ENCODE measurements around the gene LY6G6C.

DNA sequence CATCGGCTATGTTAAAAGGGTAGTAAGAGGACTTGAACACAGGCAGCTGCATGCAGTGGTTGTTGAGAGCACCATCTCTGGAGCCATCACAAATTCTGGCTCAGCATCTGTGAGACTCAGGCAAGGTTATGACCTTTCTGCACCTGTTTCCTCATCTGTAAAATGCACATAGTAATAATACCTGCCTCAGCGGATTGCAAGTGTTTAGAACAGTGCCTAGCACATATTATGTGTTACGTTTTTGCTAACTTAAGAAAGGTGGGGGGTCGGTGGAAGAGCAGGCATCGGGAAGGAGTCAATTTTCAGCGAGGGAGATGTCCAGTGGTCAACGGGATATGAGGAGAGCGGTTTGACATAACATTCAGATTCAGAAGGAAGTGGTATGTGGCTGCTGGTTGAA lies 43.6 kb downstream of the LY6G6C start:
- TF ChIP-seq CTCF (IDR thresholded peaks at IDR 0.05) (no peak), EZH2 (IDR thresholded peaks at IDR 0.05; ENCODE audit: borderline replicate concordance, insufficient read depth, low read depth, low read length, poor library complexity, severe bottlenecking) (no peak)
